GM23338 (cell line): ENCODE data around the gene PTPN13. TPM values are rescaled to one million over a fixed set of nuclear protein-coding genes. Genes with fewer than 3 reads are reported as not detected.

ENCODE experiments used
- ATAC-seq: fragments of 200-7000 bp; cut with Tn5 transposase; 3 replicates; pipeline ENCODE4 v1.9.1; 2020
- DNase-seq: peaks from one replicate; pipeline ENCODE4 v3.0.0-alpha.2; 2015; ENCODE audit warnings: low spot score
- H2AFZ ChIP-seq: fragments of 200-600 bp; sonication (generic); 2 replicates; pipeline ENCODE4 v1.8.0; 2016; ENCODE audit warnings: antibody characterized with exemption, mild to moderate bottlenecking, moderate library complexity
- H3F3A ChIP-seq: fragments of 200-600 bp; sonication (generic); replicated peaks from 2 replicates; pipeline ENCODE4 v1.8.0; 2017; ENCODE audit warnings: antibody characterized with exemption, mixed run types, low read depth
- H3K27ac ChIP-seq: fragments of 200-600 bp; sonication (generic); 2 replicates; pipeline ENCODE4 v1.6.1; 2016; ENCODE audit warnings: low read depth
- H3K27me3 ChIP-seq: fragments of 200-600 bp; sonication (generic); 2 replicates; pipeline ENCODE4 v1.8.0; 2016; ENCODE audit warnings: mild to moderate bottlenecking, mixed run types, moderate library complexity; ENCODE audit not compliant: insufficient read depth
- H3K36me3 ChIP-seq: fragments of 200-600 bp; sonication (generic); 2 replicates; pipeline ENCODE4 v1.8.0; 2016; ENCODE audit warnings: mild to moderate bottlenecking; ENCODE audit not compliant: insufficient read depth
- H3K4me1 ChIP-seq: fragments of 200-600 bp; sonication (generic); 2 replicates; pipeline ENCODE4 v1.8.0; 2016; ENCODE audit warnings: mild to moderate bottlenecking, moderate library complexity; ENCODE audit not compliant: insufficient read depth
- H3K4me2 ChIP-seq: fragments of 200-600 bp; sonication (generic); 2 replicates; pipeline ENCODE4 v1.7.1; 2017; ENCODE audit warnings: mixed run types
- H3K4me3 ChIP-seq: fragments of 200-600 bp; sonication (generic); 2 replicates; pipeline ENCODE4 v1.6.1; 2016; ENCODE audit warnings: mixed run types
- H3K79me2 ChIP-seq: fragments of 200-600 bp; sonication (generic); replicated peaks from 2 replicates; pipeline ENCODE4 v1.8.0; 2017; ENCODE audit warnings: mild to moderate bottlenecking; ENCODE audit not compliant: insufficient read depth
- H3K9me2 ChIP-seq: fragments of 200-600 bp; sonication (generic); 2 replicates; pipeline ENCODE4 v1.8.0; 2017; ENCODE audit not compliant: insufficient read depth
- H4K20me1 ChIP-seq: fragments of 200-600 bp; sonication (generic); replicated peaks from 2 replicates; pipeline ENCODE4 v1.8.0; 2017; ENCODE audit warnings: mild to moderate bottlenecking; ENCODE audit not compliant: insufficient read depth
- H3K27ac Mint-ChIP-seq: 2 replicates; pipeline ENCODE4 v1.8.0; 2020; ENCODE audit warnings: inconsistent platforms, mild to moderate bottlenecking, moderate library complexity, mixed read lengths
- H3K27me3 Mint-ChIP-seq: 3 replicates; pipeline ENCODE4 v1.8.0; 2022; ENCODE audit warnings: low read depth, mild to moderate bottlenecking, moderate library complexity, mixed read lengths, inconsistent platforms; ENCODE audit not compliant: insufficient read depth, poor library complexity
- H3K36me3 Mint-ChIP-seq: 3 replicates; pipeline ENCODE4 v1.8.0; 2021; ENCODE audit warnings: low read depth, mild to moderate bottlenecking, inconsistent platforms, moderate library complexity, mixed read lengths
- H3K4me1 Mint-ChIP-seq: 3 replicates; pipeline ENCODE4 v1.8.0; 2020; ENCODE audit warnings: mild to moderate bottlenecking, inconsistent platforms, mixed read lengths
- H3K4me3 Mint-ChIP-seq: 3 replicates; pipeline ENCODE4 v1.8.0; 2021; ENCODE audit warnings: moderate library complexity, mild to moderate bottlenecking, inconsistent platforms, mixed read lengths
- H3K9me3 Mint-ChIP-seq: 3 replicates; pipeline ENCODE4 v1.8.0; 2020; ENCODE audit warnings: moderate library complexity, mild to moderate bottlenecking, inconsistent platforms, mixed read lengths
- EZH2 ChIP-seq: fragments of 200-600 bp; sonication (generic); IDR thresholded peaks from one replicate; pipeline ENCODE4 v1.8.0; 2017; ENCODE audit warnings: antibody characterized with exemption, mild to moderate bottlenecking, low read depth; ENCODE audit not compliant: unreplicated experiment
- EZH2phosphoT487 ChIP-seq: fragments of 200-600 bp; sonication (generic); IDR thresholded peaks from one replicate; pipeline ENCODE4 v1.8.1; 2018; ENCODE audit warnings: antibody characterized with exemption; ENCODE audit not compliant: unreplicated experiment
- JUNB ChIP-seq: IDR thresholded peaks from one replicate; pipeline ENCODE4 v1.6.1; 2016; ENCODE audit warnings: antibody characterized with exemption; ENCODE audit not compliant: unreplicated experiment
- POLR2AphosphoS5 ChIP-seq: IDR thresholded peaks from 2 replicates; pipeline ENCODE4 v1.6.1; 2016; ENCODE audit warnings: antibody characterized with exemption, low read depth
- polyA plus RNA-seq: library from polyadenylated mRNA; unstranded; fragments of >200 nt; fragmentation: Nextera tagmentation; extraction: Ambion mirVana; gene quantifications from 2 replicates; pipeline ENCODE4 v1.2.1, GENCODE V29; 2016
- total RNA-seq: library from RNA; depleted of rRNA; stranded (reverse); fragments of >200 nt; shearing (Covaris generic); gene quantifications from 2 replicates; pipeline ENCODE4 v1.2.3, GENCODE V29; 2014
- TF ChIP-seq, protein P1 (sequence below): IDR thresholded peaks from 2 replicates; pipeline ENCODE4 v1.6.1; 2016; ENCODE audit warnings: antibody characterized with exemption
- TF ChIP-seq, protein P2 (sequence below): fragments of 250-450 bp; sonication (Bioruptor Pico); IDR thresholded peaks from 2 replicates; pipeline ENCODE4 v1.5.0; 2020; ENCODE audit warnings: mild to moderate bottlenecking, moderate library complexity
- TF ChIP-seq, protein P3 (sequence below), 2 experiments: fragments of 200-600 bp in 1 of 2; sonication (generic) in 1 of 2; conservative IDR thresholded peaks; 2 replicates each; pipeline versions ENCODE4 v1.5.1 to v1.6.1; 2016 to 2017; ENCODE audit warnings: antibody characterized with exemption in 2 of 2, low read depth in 2 of 2, mild to moderate bottlenecking in 2 of 2, moderate library complexity in 1 of 2

Gene PTPN13
- total and polyA plus RNA-seq, 2 experiments from 2014 or later: 12.6 to 49.9 TPM

DNA sequence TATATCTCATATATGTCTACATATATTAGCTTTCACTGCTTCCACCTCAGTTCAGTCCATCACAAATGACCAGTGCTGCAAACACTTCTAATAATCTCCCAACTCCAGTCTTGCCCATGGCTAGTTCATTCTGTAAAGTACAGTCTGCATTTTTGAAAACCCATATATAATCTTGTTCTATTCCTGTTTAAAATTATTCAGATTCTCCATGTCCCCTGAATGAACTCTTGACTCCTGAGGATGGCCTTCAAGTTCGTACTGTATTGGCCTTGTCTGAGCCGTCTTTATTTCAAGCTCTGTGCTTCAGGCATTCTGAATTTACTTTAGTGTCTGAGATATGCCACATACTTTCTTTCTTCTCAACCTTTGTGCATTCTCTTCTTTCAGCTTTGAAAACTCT is 84.7 kb downstream of the PTPN13 start:
- Histone ChIP-seq H4K20me1 (no peaks in the 10 kb centered on the region; the same call in 1 of the 2 replicates), H3K9me2 (no peaks in the 10 kb centered on the region), H3F3A (no peaks in the 10 kb centered on the region), H3K4me1 (no peaks in the 10 kb centered on the region), H3K79me2 (no peaks in the 10 kb centered on the region), H3K27ac (no peak overlapping the region), H3K27me3 (no peaks in the 10 kb centered on the region), H3K4me3 (no peak overlapping the region), H3K36me3 (no peaks in the 10 kb centered on the region), H2AFZ (no peak overlapping the region), H3K4me2 (no peak overlapping the region)
- Mint-ChIP-seq H3K9me3 (no peaks in the 10 kb centered on the region), H3K4me3 (no peak overlapping the region), H3K27me3 (no peaks in the 10 kb centered on the region), H3K27ac (no peak overlapping the region), H3K4me1 (no peaks in the 10 kb centered on the region), H3K36me3 (no peaks in the 10 kb centered on the region)
- DNase-seq (no peak), ATAC-seq (no peak)
- TF ChIP-seq EZH2phosphoT487 (no peak), JUNB (no peak), POLR2AphosphoS5 (no peak), EZH2 (no peak)
- TF ChIP-seq, protein P1, sequence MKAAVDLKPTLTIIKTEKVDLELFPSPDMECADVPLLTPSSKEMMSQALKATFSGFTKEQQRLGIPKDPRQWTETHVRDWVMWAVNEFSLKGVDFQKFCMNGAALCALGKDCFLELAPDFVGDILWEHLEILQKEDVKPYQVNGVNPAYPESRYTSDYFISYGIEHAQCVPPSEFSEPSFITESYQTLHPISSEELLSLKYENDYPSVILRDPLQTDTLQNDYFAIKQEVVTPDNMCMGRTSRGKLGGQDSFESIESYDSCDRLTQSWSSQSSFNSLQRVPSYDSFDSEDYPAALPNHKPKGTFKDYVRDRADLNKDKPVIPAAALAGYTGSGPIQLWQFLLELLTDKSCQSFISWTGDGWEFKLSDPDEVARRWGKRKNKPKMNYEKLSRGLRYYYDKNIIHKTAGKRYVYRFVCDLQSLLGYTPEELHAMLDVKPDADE: no peak
- TF ChIP-seq, protein P2, sequence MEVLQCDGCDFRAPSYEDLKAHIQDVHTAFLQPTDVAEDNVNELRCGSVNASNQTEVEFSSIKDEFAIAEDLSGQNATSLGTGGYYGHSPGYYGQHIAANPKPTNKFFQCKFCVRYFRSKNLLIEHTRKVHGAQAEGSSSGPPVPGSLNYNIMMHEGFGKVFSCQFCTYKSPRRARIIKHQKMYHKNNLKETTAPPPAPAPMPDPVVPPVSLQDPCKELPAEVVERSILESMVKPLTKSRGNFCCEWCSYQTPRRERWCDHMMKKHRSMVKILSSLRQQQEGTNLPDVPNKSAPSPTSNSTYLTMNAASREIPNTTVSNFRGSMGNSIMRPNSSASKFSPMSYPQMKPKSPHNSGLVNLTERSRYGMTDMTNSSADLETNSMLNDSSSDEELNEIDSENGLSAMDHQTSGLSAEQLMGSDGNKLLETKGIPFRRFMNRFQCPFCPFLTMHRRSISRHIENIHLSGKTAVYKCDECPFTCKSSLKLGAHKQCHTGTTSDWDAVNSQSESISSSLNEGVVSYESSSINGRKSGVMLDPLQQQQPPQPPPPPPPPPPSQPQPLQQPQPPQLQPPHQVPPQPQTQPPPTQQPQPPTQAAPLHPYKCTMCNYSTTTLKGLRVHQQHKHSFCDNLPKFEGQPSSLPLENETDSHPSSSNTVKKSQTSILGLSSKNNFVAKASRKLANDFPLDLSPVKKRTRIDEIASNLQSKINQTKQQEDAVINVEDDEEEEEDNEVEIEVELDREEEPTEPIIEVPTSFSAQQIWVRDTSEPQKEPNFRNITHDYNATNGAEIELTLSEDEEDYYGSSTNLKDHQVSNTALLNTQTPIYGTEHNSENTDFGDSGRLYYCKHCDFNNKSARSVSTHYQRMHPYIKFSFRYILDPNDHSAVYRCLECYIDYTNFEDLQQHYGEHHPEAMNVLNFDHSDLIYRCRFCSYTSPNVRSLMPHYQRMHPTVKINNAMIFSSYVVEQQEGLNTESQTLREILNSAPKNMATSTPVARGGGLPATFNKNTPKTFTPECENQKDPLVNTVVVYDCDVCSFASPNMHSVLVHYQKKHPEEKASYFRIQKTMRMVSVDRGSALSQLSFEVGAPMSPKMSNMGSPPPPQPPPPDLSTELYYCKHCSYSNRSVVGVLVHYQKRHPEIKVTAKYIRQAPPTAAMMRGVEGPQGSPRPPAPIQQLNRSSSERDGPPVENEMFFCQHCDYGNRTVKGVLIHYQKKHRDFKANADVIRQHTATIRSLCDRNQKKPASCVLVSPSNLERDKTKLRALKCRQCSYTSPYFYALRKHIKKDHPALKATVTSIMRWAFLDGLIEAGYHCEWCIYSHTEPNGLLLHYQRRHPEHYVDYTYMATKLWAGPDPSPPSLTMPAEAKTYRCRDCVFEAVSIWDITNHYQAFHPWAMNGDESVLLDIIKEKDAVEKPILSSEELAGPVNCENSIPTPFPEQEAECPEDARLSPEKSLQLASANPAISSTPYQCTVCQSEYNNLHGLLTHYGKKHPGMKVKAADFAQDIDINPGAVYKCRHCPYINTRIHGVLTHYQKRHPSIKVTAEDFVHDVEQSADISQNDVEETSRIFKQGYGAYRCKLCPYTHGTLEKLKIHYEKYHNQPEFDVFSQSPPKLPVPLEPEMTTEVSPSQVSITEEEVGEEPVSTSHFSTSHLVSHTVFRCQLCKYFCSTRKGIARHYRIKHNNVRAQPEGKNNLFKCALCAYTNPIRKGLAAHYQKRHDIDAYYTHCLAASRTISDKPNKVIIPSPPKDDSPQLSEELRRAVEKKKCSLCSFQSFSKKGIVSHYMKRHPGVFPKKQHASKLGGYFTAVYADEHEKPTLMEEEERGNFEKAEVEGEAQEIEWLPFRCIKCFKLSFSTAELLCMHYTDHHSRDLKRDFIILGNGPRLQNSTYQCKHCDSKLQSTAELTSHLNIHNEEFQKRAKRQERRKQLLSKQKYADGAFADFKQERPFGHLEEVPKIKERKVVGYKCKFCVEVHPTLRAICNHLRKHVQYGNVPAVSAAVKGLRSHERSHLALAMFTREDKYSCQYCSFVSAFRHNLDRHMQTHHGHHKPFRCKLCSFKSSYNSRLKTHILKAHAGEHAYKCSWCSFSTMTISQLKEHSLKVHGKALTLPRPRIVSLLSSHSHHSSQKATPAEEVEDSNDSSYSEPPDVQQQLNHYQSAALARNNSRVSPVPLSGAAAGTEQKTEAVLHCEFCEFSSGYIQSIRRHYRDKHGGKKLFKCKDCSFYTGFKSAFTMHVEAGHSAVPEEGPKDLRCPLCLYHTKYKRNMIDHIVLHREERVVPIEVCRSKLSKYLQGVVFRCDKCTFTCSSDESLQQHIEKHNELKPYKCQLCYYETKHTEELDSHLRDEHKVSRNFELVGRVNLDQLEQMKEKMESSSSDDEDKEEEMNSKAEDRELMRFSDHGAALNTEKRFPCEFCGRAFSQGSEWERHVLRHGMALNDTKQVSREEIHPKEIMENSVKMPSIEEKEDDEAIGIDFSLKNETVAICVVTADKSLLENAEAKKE (CRISPR knock-in tag): no peak
- TF ChIP-seq, protein P3, sequence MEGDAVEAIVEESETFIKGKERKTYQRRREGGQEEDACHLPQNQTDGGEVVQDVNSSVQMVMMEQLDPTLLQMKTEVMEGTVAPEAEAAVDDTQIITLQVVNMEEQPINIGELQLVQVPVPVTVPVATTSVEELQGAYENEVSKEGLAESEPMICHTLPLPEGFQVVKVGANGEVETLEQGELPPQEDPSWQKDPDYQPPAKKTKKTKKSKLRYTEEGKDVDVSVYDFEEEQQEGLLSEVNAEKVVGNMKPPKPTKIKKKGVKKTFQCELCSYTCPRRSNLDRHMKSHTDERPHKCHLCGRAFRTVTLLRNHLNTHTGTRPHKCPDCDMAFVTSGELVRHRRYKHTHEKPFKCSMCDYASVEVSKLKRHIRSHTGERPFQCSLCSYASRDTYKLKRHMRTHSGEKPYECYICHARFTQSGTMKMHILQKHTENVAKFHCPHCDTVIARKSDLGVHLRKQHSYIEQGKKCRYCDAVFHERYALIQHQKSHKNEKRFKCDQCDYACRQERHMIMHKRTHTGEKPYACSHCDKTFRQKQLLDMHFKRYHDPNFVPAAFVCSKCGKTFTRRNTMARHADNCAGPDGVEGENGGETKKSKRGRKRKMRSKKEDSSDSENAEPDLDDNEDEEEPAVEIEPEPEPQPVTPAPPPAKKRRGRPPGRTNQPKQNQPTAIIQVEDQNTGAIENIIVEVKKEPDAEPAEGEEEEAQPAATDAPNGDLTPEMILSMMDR (conservative IDR thresholded peaks at IDR 0.05; ENCODE audit: low read depth in 2 of 2): no peak
